Measurements from ENCODE around the gene ERC2.

ERC2 gene

DNA sequence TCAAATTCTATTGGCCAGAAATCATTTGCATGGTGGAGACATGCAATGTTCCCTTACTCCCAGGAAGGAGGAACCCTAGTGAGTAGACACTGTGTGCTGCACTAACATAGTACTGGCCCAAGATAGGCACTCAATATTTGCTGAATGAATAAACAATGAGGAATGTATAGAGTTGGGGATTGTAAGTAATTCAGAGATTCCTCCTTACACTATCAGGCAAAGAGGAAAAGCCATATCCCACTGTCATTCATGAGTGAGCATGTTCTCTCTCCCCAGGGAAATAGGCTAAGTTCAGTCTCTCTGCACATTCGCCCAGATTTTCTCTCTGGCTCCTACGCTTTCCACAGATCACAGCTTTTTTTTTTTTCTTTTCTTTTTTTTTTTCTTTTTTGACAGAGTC is 826.3 kb downstream of the ERC2 start:
- DNase-seq (ENCODE audit: low read depth) = peak; percentile 15

DNA sequence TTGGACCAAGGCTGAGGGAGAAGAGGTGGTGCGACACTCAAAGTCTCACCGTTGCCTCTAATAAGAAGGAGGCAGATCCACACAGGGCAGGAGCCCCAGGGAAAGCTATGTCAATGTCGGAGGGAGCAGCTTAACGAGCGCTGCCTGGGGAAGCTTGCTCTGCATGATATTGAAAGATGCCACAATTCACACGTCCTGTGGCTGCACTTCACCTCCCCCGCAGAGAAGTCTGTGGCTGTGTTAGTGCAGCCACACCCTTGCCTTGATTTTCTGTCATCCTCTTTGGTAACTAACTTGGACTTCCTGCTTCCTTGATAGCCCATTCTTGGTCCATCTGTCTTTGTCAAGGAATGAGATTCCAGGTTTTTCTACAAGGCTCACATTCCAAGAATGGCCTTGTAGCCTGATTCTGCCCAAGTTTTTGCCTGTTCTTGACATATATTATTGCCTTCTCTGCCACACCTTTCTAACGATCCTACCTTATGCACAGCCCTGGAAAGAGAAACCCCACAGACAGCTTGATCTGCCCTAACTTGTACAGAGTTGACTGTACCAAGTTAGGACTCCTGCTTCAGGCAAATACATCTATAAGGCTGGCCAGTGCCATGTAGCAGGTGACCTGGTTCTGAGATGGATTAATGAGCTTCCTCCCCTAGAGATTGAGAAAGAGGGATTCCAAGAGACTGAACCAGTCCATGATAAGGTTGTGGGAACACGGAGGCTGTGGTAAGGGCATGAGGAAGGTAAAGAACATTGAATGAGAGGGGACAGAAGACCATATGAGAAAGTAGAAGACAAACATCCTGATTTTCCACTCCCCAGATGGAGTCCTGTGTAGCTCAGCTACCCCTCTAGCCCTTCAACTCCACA is 828.1 kb downstream of the ERC2 start:
- no peak for DNase-seq (ENCODE audit: low read depth)

DNA sequence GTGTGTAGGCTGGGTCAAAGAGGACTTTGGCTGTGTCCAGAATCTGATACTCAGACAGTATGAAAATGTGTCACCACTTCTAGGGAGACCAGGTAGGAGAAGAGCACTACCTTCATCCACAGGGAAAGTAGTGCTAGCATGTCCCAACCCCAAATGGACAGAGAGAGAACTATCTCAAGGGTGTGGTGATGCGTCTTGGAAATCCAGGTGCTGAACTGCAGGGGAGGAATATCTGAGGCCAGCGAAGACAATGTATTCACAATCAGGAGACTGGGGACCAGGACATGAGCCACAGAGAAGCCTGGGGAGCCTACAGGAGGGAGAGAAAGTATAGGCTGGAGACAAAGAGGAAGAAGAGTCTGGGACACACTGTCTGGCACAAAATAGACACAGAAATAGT is 829.1 kb downstream of the ERC2 start:
- DNase-seq (ENCODE audit: low read depth) = no peak

DNA sequence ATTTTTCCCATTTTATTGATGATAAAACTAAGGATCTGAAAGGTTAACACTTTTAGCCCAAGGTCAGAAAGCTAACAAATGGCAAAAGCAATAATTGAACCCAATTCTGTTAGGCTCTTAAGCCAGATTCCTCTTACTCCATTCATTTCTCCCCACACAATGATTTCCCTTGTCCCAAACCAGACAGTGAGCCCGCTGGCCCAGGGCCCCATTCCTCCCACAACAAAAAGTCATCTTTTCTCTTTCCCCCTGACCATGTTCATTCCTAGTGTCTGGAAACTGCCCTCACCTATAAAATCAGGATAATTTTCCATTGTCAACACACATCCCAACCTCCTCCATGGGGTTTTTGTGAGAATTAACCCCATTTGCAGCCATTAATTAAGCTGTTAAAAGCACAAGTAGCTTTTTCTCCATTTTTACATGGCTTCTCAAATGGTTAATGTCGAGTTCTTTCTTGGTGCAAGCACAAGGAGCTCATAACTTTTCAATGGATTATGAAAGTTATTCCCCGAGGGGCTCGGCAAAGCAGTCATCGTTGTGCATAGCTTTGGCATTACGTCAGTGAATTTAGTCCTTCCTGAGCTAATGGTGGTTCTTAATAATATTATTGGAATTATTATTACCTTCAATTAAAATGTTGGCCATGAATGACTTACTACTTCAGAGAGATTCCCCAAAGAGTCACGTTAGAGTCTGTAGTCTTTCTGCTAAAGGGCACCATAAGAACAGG is 830.2 kb downstream of the ERC2 start:
- no peak for DNase-seq (ENCODE audit: low read depth)

DNA sequence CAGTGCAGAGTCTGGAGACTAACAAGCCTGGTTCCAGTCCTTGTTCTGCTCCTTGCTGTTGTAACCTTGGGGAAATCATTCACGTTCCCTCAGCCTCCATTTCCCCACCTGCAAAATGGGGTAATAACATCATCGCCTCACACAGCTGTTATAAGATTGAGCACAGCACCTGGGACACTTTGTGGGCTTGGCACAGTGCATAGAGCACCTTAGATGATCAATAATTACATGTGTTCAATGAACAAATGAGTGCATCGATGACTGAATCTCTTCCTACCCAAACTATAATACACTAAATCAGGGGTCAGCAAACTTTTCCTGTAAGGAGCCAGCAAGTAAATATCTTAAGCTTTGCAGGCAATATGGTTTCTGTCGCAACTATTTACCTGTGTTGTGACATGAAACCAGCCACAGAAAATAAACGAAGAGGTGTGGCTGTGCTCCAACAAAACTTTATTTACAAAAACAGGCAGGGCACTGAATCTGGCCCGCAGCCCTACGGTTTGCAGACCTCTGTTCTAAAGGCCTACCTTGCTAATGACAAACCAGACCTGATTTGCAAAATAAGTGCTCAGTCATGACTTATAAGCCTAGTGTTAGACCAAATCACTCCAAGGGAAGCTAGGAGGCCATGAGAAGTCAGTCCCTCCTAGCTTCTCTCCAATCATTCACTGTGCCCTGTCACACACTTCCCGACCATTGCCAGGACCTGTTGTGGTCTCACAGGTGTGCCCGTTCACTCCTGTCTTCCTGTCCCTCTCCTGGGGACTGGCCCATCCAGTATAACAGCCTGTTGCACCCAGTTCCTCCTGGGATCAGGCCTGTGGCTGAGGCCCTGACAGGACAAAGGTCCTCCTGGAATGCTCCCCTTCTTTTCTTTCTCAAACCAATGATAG is 831.7 kb downstream of the ERC2 start:
- no peak for DNase-seq (ENCODE audit: low read depth)

DNA sequence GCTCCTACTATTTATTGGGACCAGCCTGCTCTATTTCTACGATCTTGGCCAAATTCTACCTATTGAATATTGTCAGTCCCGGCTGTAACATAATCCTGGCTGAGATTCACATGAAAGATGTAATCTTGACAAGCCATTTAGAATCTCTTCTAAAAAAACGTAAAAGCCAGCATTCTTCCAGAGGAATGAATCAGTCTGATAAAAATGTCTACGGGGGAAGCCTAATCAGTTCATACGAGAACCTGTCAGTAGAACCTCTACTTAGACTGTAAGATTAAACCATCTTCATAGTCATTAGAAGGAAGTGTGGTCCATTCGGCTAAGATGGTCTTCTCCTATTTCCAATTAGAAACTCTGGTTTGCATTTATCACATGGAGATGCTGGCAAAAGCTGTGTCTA is 833.9 kb downstream of the ERC2 start:
- no peak for DNase-seq (ENCODE audit: low read depth)

DNA sequence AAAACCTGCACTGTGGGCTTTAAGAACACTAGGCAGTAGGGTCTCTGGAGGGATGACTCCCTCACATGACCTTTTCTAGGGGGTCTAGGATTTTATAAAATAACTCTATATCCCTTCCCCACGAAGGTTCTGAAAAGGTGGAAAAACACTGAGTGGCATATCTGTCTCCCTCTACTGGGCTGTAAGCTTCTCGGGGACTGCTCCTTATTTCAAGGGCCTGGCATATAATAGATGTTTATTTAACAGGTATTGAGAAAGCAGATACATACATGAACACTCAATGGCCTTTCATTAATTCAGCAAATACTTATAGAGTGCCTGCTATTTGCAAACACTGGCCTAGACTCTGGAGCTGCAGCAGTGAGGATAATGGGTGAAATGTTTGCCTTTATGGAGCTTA is 834.9 kb downstream of the ERC2 start:
- no peak for DNase-seq (ENCODE audit: low read depth)

DNA sequence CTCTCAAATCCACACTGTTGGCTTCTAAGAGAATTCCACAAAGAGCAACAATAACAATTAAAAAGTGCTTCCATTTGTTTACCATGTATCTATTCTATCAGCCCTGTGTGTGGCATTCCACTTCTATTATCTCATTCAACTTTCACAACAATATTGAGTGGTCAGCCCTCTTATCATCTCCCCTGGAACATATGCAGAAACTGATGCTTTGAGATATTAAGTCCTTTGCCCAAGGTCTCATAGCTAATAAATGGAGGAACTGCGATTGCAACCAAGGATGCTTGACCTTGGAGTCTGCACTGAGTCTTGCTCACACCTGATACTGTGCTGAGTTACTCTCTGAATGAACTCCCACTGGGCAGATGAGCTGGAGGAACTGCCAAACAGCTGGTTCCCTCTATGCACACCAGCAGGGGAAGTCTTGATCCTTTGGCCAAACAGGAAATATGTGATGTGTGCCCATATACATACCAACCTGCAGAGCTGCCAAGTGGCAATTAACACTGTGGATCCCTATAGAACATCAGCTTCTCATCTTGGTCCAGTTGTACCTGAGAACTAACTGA is 836.4 kb downstream of the ERC2 start:
- DNase-seq (ENCODE audit: low read depth) = no peak

DNA sequence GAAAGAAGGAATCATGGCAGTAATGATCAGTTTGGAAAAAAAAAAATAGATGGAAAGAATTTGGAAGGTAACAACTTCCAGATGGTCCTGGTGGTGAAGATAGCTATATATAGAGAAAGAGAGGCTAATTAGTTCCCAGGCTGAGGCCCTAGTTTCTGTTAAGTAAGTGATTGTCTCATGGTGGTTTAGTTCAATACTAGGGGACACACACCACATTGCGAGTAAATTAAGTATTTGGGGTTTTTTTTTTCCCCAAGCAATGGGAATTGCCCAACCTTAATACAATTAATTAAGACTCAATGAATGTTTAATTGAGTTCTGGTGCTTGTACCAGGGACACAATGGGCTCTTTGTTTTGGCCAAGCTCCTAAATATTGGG is 837.4 kb downstream of the ERC2 start:
- DNase-seq (ENCODE audit: low read depth) = no peak

DNA sequence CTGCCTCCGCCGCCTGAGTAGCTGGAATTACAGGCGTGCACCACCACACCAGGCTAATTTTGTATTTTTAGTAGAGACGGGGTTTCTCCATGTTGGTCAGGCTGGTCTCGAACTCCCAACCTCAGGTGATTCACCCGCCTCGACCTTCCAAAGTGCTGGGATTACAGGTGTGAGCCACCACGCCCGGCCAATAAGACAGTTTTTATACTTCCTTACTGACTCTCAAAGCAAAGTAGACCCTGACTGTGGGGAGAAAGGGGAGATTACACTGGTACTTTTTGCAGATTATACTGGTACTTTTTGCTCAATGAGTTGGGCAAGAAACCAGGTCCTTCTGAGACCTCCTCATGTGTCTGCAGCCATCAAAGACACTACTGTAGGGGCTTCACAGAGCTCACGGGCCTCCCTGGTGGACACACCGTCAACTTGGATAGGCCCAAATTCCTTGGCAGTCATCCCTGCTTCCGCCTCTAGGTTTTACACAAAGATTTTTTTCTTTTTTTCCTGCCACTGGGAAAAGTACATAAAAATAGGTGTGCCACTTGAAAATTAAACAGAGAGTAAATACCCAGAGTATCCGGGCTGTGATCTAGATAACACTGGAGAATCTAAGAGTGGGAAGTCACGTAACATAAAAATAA is 837.9 kb downstream of the ERC2 start:
- DNase-seq (ENCODE audit: low read depth) = no peak

DNA sequence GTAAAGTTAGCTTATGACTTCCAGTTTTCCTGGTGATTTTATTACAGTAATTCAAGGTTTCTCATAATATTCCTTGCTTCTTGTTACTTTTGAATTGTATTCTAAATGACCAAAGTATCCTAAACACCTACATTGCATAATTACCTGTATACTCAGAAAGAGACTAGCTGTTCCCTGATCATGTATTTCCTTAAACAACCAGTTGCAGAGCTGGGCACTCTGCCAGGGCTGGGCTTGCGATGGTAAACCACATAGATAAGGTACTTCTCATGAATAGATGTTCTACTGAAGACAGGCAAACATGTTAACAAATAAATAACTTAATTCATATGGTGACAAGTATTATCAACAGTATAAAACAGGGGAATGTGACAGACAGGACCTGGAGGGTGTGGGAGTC is 838.8 kb downstream of the ERC2 start:
- no peak for DNase-seq (ENCODE audit: low read depth)

DNA sequence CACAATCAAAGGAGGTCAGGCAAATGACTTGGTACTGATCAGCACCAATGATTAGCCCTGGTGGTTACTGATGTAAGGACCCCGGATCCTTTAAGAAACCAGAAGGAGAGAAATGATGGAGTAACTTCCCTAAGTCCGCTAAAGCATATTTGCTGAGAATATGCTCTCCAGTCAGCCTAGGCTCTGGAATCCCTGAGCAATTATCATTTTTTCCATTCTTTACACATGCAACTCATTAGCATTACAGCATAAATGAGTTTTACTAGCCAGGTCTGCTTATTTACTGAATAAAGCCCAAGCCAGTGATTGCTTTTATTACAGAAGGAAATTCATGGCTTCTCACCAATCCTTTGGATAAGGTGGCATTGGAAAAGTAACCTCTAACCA is 842.0 kb downstream of the ERC2 start:
- DNase-seq (ENCODE audit: low read depth) = no peak

DNA sequence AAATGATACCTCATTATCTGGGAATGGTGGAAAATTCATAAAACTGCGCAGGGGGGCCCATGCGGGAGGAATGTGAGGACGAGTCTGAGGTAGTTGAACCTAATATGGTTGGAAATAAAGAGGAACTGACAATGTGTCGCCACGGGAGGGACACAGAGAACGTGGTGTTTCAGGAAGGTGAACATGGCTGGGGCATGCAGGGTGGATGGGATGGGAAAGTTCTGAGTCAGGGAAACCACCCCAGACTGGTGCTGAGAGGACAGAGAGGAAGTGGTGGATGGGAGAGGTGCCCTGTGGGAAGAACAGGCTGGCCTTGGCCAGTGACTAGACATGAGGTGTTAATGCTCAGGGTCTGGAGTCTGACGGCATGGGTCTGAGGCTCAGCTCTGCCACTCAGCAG is 844.0 kb downstream of the ERC2 start:
- peak; percentile 94 for DNase-seq (ENCODE audit: low read depth)

DNA sequence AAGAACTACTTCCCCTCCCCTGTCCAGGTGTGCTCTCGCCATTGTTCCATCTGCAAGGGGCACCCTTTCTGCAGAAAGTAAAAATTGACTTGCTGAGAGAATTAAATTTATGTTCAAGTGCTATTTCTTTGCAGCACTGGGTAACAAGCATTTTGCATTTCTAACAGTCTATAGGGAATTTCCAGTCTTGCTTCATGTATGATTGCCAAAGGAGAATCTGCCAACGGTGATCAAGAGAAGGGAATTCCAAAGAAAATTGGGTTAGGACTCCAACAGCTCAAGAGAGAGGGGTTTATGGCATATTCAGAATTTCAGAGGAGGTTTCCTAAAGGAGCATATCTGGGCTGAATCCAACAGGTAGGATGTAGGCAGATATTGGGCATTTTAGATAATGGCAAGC is 844.5 kb downstream of the ERC2 start:
- peak; percentile 50 for DNase-seq (ENCODE audit: low read depth)

DNA sequence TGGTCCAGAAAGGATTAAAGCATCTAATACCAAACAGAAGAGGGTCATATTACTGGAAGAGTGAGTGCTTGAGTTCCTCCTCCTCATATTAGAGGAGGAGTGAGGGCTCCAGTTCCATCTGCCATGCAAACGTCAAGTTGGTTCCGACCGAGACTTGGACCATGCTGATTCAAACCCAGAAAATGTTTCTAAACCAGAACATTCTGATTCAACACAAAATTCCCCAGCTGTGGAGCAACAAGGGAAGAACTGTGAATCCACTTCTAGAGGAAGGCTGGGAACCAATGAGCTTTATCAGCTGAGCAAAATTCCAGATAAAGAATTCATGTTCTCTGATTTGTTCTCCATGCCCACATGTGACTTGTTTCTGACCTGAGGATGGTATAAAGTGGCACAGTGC is 845.5 kb downstream of the ERC2 start:
- DNase-seq (ENCODE audit: low read depth) = peak; percentile 54

DNA sequence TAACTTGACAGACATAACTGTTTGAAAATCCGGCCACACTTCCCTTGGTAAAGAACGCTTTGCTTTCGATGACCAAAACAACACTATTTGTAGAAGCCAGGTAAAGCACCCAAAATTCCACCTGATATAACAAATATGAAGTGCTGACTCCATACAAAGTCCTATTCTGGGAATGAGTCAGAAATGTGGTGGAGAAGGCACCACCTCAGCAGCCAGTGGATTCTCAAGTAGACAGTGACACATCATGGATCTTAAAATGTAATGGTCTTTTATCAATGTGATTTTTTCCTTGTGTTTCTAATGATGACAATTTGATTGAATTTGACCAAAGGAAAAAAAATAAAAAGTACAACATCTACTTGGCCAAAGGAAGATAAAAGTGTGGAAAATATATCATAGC is 846.2 kb downstream of the ERC2 start:
- peak; percentile 83 for DNase-seq (ENCODE audit: low read depth)

DNA sequence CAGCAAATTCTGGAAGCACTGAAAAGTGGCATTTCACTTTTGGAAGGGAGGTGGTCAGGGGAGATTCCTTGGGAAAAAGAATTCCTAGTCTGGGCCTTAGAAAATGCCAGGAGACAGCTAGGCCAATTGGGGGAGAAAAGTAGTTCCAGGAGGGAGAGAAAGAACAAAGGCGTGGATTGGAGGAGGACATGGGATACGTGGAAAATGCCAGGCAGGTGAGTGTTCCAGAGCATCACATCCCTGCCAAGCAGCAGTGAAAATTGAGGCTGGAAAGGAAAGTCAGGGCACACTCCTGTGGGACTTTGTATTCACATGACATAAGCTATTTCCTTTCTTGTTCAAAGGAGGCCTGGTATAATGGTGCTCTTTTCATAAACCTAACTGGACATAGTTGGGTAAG is 846.6 kb downstream of the ERC2 start:
- peak; percentile 21 for DNase-seq (ENCODE audit: low read depth)

DNA sequence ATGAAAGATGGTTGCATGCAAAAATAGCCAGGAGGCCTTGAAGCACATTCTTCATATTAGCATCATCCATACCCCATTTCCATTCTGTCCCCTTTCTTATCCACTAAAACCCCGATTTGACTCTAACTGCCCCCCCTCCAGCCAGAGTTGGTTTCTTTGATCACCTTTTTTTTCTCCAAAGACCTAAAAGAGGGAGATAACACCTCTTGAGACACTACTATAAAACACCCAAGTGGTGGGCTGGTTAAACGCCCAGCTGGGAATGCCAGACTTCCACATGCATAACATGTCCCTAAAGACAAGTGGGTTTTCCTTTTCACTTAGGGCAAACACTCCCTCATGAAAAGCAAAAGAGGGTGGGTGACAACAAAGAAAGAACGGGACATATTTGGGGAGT is 847.2 kb downstream of the ERC2 start:
- peak; percentile 25 for DNase-seq (ENCODE audit: low read depth)

DNA sequence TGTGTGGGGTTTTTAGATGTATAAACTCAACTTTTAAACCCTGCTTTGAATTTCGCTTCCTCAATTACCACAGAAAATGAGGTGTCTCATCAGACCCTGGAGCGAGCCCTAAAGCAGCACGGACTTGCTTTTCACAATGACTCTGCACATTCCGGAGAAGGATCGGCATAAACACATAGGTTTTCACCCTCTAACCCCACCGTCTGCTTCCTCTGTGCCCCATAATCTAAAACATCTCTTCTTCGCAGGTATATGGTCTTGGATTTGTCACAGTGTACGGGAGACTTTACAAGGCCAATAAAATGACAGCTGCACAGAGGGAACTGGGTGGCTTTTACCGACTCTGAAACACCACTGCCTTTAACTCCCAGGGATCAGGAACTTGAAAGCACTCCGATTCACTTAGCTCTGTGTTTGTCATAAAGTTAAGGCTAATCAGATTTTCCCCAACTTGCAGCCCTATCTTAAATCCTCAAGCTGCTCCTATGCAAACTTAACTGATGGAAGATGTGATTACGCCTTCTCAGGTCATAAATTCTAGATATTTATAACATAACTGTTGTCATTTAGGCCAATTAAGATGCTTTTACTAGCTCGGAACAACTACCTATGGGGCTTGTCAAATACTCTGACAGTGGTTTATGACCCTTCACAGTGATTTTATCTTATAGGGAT is 847.8 kb downstream of the ERC2 start:
- peak; percentile 92 for DNase-seq (ENCODE audit: low read depth)

DNA sequence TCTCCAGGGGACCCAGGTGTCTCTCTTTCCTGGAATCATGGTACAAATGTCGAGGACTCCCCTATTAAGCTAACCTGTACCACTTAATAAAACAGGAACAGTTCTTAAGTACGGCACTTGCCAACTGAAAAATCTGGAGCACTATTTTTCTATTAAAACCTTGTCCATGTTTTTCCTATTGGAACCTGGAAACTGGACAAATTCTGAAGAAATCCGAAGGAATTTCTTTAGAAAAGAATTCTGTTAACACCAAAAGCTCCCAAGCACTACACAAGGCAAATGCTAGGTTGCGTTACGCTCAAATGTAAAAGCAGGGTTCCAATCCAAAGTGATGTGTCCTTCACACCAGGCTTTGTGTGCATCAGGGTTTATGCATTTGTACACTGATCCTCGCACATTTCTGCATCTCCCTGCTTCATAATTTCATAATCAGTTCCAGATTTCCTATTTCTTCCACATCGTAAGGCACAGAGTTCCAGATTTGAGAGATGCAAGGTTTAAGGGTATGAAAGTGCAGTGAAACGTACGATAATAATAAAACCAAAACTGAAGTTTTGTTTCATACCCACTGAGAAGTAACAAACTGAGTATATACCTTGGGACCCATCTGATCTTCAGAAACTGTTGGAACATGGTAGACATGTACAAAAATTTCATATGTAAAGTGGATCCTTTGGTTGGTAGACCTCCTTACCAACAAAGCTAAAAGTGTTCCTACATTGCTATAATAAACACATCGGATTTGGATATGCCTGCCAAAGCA is 849.0 kb downstream of the ERC2 start:
- no peak for DNase-seq (ENCODE audit: low read depth)
